ENCODE results near the gene ATG101. TPM values are rescaled to one million over a fixed set of nuclear protein-coding genes. Genes with fewer than 3 reads are reported as not detected.

Gene ATG101
- total and polyA plus RNA-seq, 2 experiments from 2014 or later = 27.7 to 60.3 TPM

- Mint-ChIP-seq H3K9me3 (no peaks in the 10 kb centered on the region), H3K4me1 (peaks cover 38% of the 10 kb centered on the region), H3K4me3 (peak overlapping the region; percentile 30; the same call in 2 of the 3 replicates), H3K27ac (0 out of 2 replicates have a peak overlapping the region, but pooled peaks have one; percentile 40), H3K27me3 (ENCODE audit: insufficient read depth, low read depth, poor library complexity) (peaks cover 11% of the 10 kb centered on the region), H3K36me3 (ENCODE audit: low read depth) (peaks cover 17% of the 10 kb centered on the region)
- TF ChIP-seq POLR2AphosphoS5 (IDR thresholded peaks at IDR 0.05; ENCODE audit: low read depth) = no peak
- TF ChIP-seq, protein P1, sequence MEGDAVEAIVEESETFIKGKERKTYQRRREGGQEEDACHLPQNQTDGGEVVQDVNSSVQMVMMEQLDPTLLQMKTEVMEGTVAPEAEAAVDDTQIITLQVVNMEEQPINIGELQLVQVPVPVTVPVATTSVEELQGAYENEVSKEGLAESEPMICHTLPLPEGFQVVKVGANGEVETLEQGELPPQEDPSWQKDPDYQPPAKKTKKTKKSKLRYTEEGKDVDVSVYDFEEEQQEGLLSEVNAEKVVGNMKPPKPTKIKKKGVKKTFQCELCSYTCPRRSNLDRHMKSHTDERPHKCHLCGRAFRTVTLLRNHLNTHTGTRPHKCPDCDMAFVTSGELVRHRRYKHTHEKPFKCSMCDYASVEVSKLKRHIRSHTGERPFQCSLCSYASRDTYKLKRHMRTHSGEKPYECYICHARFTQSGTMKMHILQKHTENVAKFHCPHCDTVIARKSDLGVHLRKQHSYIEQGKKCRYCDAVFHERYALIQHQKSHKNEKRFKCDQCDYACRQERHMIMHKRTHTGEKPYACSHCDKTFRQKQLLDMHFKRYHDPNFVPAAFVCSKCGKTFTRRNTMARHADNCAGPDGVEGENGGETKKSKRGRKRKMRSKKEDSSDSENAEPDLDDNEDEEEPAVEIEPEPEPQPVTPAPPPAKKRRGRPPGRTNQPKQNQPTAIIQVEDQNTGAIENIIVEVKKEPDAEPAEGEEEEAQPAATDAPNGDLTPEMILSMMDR (conservative IDR thresholded peaks at IDR 0.05; ENCODE audit: low read depth in 2 of 2) = no peak
- no peak for TF ChIP-seq NANOG (IDR thresholded peaks at IDR 0.05; ENCODE audit: borderline replicate concordance)
- TF ChIP-seq JUNB (IDR thresholded peaks at IDR 0.05; ENCODE audit: unreplicated experiment) = no peak
- no peak for TF ChIP-seq STAT1 (IDR thresholded peaks at IDR 0.05; ENCODE audit: unreplicated experiment)
- TF ChIP-seq CREB1 (CRISPR knock-in tag; IDR thresholded peaks at IDR 0.05; ENCODE audit: low read depth) = no peak
- TF ChIP-seq ZNF331 (CRISPR knock-in tag; IDR thresholded peaks at IDR 0.05; ENCODE audit: low read depth) = no peak
- TF ChIP-seq, protein P2, sequence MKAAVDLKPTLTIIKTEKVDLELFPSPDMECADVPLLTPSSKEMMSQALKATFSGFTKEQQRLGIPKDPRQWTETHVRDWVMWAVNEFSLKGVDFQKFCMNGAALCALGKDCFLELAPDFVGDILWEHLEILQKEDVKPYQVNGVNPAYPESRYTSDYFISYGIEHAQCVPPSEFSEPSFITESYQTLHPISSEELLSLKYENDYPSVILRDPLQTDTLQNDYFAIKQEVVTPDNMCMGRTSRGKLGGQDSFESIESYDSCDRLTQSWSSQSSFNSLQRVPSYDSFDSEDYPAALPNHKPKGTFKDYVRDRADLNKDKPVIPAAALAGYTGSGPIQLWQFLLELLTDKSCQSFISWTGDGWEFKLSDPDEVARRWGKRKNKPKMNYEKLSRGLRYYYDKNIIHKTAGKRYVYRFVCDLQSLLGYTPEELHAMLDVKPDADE (IDR thresholded peaks at IDR 0.05) = no peak
- TF ChIP-seq EZH2 (IDR thresholded peaks at IDR 0.05; ENCODE audit: low read depth, unreplicated experiment) = no peak
- TF ChIP-seq EZH2phosphoT487 (IDR thresholded peaks at IDR 0.05; ENCODE audit: unreplicated experiment) = no peak
- TF ChIP-seq ZNF114 (CRISPR knock-in tag; IDR thresholded peaks at IDR 0.05) = no peak
- TF ChIP-seq ZNF462 (CRISPR knock-in tag; IDR thresholded peaks at IDR 0.05) = no peak
- TF ChIP-seq REST (IDR thresholded peaks at IDR 0.05; ENCODE audit: unreplicated experiment) = no peak
- H3K4me2 ChIP-seq = peak overlapping the region; percentile 64
- no peaks in the 10 kb centered on the region for H3K79me2 ChIP-seq (replicated peaks; ENCODE audit: insufficient read depth)
- 0 out of 2 replicates have a peak, but pooled peaks cover 11% of the 10 kb centered on the region for H3F3A ChIP-seq (replicated peaks; ENCODE audit: low read depth)
- no peak for ATAC-seq
- peaks cover 41% of the 10 kb centered on the region; the same call in 1 of the 2 replicates for H3K4me1 ChIP-seq (ENCODE audit: insufficient read depth)
- H2AFZ ChIP-seq = no peak overlapping the region
- H3K27me3 ChIP-seq (ENCODE audit: insufficient read depth) = peaks cover 12% of the 10 kb centered on the region; the same call in 1 of the 2 replicates
- peaks cover 5% of the 10 kb centered on the region; the same call in 1 of the 2 replicates for H4K20me1 ChIP-seq (replicated peaks; ENCODE audit: insufficient read depth)
- H3K4me3 ChIP-seq = peak overlapping the region; percentile 26
- no peaks in the 10 kb centered on the region for H3K36me3 ChIP-seq (ENCODE audit: insufficient read depth)
- peak; percentile 43 for DNase-seq (ENCODE audit: low spot score)
- H3K9me2 ChIP-seq (ENCODE audit: insufficient read depth) = no peaks in the 10 kb centered on the region
- H3K27ac ChIP-seq (ENCODE audit: low read depth) = no peak overlapping the region
Measured at GRCh38 chr12:52082026-52082668, 12.4 kb downstream of the ATG101 start.
